T-helper 2 cell treated with Interferon-gamma antibody and Interleukin-4, amounts not matched to agents 5 μg/mL and 100 μg/mL, for 36 hours (primary cell): Measurements from ENCODE around the gene TOR1AIP2.
"Not testable (repeated sequence)": the region's sequence is repeated elsewhere in the genome, so short reads cannot be mapped to it uniquely, and the experiment has no call there.

Source experiments
- DNase-seq: peaks from one replicate; pipeline ENCODE4 v3.0.0; 2021; ENCODE audit warnings: low spot score
- H3K27ac Mint-ChIP-seq: one replicate; pipeline ENCODE4 v1.8.0; 2021; ENCODE audit warnings: mild to moderate bottlenecking, mixed read lengths
- H3K27me3 Mint-ChIP-seq: one replicate; pipeline ENCODE4 v1.8.0; 2021; ENCODE audit warnings: low read depth, mixed read lengths
- H3K36me3 Mint-ChIP-seq: one replicate; pipeline ENCODE4 v1.8.0; 2021; ENCODE audit warnings: low read depth, mixed read lengths
- H3K4me1 Mint-ChIP-seq: one replicate; pipeline ENCODE4 v1.8.0; 2021; ENCODE audit warnings: low read depth, mixed read lengths
- H3K4me3 Mint-ChIP-seq: one replicate; pipeline ENCODE4 v1.8.0; 2022; ENCODE audit warnings: mild to moderate bottlenecking, moderate library complexity, mixed read lengths
- H3K9me3 Mint-ChIP-seq: one replicate; pipeline ENCODE4 v1.8.0; 2021; ENCODE audit warnings: mixed read lengths

Gene TOR1AIP2

GRCh38 chr1:179865377-179865776 lies 12.2 kb downstream of the TOR1AIP2 start:
- peaks cover 5% of the 10 kb centered on the region for H3K4me1 Mint-ChIP-seq
- DNase-seq: no peak
- peaks cover 44% of the 10 kb centered on the region for H3K36me3 Mint-ChIP-seq
- H3K9me3 Mint-ChIP-seq: no peaks in the 10 kb centered on the region
- no peaks in the 10 kb centered on the region for H3K27me3 Mint-ChIP-seq
- H3K4me3 Mint-ChIP-seq: no peak overlapping the region
- H3K27ac Mint-ChIP-seq: no peak overlapping the region

GRCh38 chr1:179860652-179861051 lies 17.0 kb downstream of the TOR1AIP2 start:
- Mint-ChIP-seq H3K9me3 (no peaks in the 10 kb centered on the region), H3K4me3 (no peak overlapping the region), H3K27ac (no peak overlapping the region), H3K36me3 (peaks cover 35% of the 10 kb centered on the region), H3K27me3 (no peaks in the 10 kb centered on the region), H3K4me1 (peaks cover 5% of the 10 kb centered on the region)
- no peak for DNase-seq

DNA sequence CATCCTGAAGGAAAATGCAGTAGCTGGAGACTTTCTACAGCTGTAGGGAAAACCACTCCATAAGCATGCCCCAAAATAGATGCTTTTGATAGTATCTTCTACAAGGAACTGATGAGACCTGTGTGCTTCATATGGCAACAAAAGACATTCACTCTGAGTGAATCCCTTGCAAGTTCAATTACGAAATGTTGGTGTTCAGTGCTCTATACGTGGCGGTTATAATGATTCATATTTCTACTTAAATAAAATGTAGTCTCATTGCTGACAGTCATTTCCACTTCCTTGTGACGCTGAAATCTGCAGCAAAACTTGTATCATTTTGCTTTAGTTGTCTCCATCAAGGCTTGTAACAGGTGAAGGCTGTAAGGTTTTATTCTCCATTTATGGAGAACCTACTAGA lies 20.6 kb downstream of the TOR1AIP2 start:
- Mint-ChIP-seq H3K27me3 (no peaks in the 10 kb centered on the region), H3K4me1 (peaks cover 8% of the 10 kb centered on the region), H3K4me3 (no peak overlapping the region), H3K9me3 (no peaks in the 10 kb centered on the region), H3K36me3 (peaks cover 20% of the 10 kb centered on the region), H3K27ac (no peak overlapping the region)
- DNase-seq: no peak

DNA sequence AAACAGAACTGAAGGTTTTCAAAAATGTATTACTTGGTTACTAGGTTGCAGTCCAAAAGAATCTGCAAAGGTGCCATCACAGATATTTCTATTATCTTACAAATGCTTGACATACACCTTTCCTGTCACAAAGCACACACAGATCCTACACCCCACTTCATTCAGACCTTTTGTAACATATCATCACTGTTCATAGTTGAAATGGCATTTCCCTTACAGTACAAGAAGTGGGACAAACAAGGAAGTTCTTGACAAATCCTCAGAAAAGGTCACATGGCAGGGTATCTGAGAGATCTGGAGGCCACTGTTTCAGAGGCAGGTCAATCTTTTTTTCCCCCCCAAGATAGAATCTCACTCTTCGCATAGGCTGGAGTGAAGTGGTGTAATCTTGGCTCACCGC lies 21.3 kb downstream of the TOR1AIP2 start:
- Mint-ChIP-seq H3K27ac (no peak overlapping the region), H3K27me3 (no peaks in the 10 kb centered on the region), H3K9me3 (no peaks in the 10 kb centered on the region), H3K36me3 (peaks cover 16% of the 10 kb centered on the region), H3K4me3 (no peak overlapping the region), H3K4me1 (peaks cover 6% of the 10 kb centered on the region)
- DNase-seq: no peak

- H3K27me3 Mint-ChIP-seq, H3K9me3 Mint-ChIP-seq, DNase-seq, H3K27ac Mint-ChIP-seq, H3K4me3 Mint-ChIP-seq, H3K4me1 Mint-ChIP-seq: not testable (repeated sequence)
- peaks cover 17% of the 10 kb centered on the region for H3K36me3 Mint-ChIP-seq
Observed at GRCh38 chr1:179855831-179856230, 21.8 kb downstream of the TOR1AIP2 start.

DNA sequence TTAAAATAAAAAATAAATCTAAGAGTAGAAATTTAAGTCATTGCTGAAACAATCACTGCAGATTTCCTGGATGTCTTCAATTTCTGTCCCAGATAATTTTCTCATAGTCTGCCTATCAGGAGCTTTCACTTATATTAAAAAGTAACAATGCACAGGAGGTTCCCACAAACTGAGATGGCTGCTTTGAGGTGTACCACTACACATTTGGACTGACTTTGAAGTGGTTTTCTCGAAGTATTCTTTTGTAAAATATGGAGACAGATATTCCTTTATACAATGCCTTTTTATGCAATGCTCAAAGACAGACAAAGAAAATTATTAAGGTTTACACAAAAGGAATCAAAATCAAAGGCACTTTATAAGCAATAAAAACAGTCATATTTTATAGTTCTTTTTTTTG lies 24.5 kb downstream of the TOR1AIP2 start:
- H3K4me1 Mint-ChIP-seq: peaks cover 6% of the 10 kb centered on the region
- H3K36me3 Mint-ChIP-seq: peaks cover 26% of the 10 kb centered on the region
- no peak overlapping the region for H3K27ac Mint-ChIP-seq
- no peak overlapping the region for H3K4me3 Mint-ChIP-seq
- DNase-seq: no peak
- no peaks in the 10 kb centered on the region for H3K27me3 Mint-ChIP-seq
- no peaks in the 10 kb centered on the region for H3K9me3 Mint-ChIP-seq

- no peak overlapping the region for H3K27ac Mint-ChIP-seq
- no peak for DNase-seq
- no peaks in the 10 kb centered on the region for H3K9me3 Mint-ChIP-seq
- H3K27me3 Mint-ChIP-seq: no peaks in the 10 kb centered on the region
- H3K4me1 Mint-ChIP-seq: peaks cover 2% of the 10 kb centered on the region
- H3K4me3 Mint-ChIP-seq: no peak overlapping the region
- H3K36me3 Mint-ChIP-seq: peaks cover 35% of the 10 kb centered on the region
Observed at GRCh38 chr1:179848233-179848632, 29.4 kb downstream of the TOR1AIP2 start.

DNA sequence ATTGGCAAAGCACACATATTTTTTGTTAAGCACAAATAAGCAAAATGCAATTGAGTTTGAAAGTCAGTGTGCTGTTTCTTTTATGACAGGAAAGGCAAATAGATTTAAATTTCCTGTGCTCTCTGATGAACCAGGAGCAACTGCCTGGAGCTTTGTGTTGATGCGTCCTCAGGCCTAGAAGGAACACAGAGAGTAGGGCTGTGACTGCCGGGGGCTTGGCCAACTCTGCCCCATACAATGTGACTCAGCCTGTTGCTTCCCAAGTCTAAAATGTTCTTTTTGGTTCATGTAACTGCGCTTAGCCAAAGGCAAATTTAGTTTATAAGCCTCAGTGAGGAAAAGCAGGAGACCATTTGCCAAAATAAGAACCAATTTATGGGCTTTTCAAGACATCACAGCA lies 37.5 kb downstream of the TOR1AIP2 start:
- DNase-seq: no peak
- H3K4me3 Mint-ChIP-seq: no peak overlapping the region
- H3K4me1 Mint-ChIP-seq: no peaks in the 10 kb centered on the region
- H3K36me3 Mint-ChIP-seq: peaks cover 10% of the 10 kb centered on the region
- H3K27me3 Mint-ChIP-seq: no peaks in the 10 kb centered on the region
- no peaks in the 10 kb centered on the region for H3K9me3 Mint-ChIP-seq
- H3K27ac Mint-ChIP-seq: no peak overlapping the region

GRCh38 chr1:179836686-179837445 lies 40.7 kb downstream of the TOR1AIP2 start:
- not testable (repeated sequence) for H3K27me3 Mint-ChIP-seq, H3K27ac Mint-ChIP-seq, H3K4me3 Mint-ChIP-seq, DNase-seq, H3K9me3 Mint-ChIP-seq, H3K36me3 Mint-ChIP-seq, H3K4me1 Mint-ChIP-seq

GRCh38 chr1:179831852-179832699 lies 45.5 kb downstream of the TOR1AIP2 start:
- Mint-ChIP-seq H3K4me1 (peaks cover 21% of the 10 kb centered on the region), H3K4me3 (peak overlapping the region; percentile 63), H3K36me3 (peaks cover 2% of the 10 kb centered on the region), H3K27me3 (no peaks in the 10 kb centered on the region), H3K9me3 (no peaks in the 10 kb centered on the region), H3K27ac (peak overlapping the region; percentile 45)
- DNase-seq: no peak

GRCh38 chr1:179831225-179831624 lies 46.4 kb downstream of the TOR1AIP2 start:
- Mint-ChIP-seq H3K9me3 (no peaks in the 10 kb centered on the region), H3K36me3 (peaks cover 2% of the 10 kb centered on the region), H3K27ac (peak overlapping the region; percentile 45), H3K4me1 (peaks cover 21% of the 10 kb centered on the region), H3K27me3 (no peaks in the 10 kb centered on the region), H3K4me3 (peak overlapping the region; percentile 63)
- no peak for DNase-seq

DNA sequence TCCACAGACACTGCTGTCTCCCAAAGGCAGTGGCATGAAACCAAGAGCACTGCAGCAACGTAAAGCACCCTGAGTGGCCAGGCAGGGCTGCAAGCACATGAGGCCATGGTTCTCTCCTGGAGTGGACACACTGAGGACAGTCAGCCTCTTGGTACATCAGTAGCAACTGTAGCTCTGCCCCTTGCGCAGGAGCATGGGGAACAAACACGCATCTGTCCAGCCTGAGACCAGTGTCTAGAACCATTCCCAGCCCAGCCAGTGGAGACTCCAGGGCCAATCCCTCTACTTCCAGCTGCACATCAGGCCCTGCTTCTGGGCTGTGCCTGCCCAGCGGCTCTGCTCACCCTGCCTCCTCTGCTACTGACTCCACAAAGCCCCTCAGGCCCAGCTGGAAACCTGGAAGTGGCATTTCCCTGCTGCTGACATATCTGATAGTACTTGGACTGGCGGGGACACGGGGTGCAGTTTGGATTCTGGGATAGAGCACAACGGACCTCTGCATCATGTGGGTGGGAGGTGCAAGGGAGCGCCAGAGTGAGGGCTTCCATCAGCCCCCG lies 49.0 kb downstream of the TOR1AIP2 start:
- H3K36me3 Mint-ChIP-seq: no peaks in the 10 kb centered on the region

GRCh38 chr1:179826626-179827280 lies 50.9 kb downstream of the TOR1AIP2 start:
- no peaks in the 10 kb centered on the region for H3K9me3 Mint-ChIP-seq
- no peak for DNase-seq
- H3K4me1 Mint-ChIP-seq: peaks cover 13% of the 10 kb centered on the region
- H3K27ac Mint-ChIP-seq: no peak overlapping the region
- H3K36me3 Mint-ChIP-seq: no peaks in the 10 kb centered on the region
- H3K27me3 Mint-ChIP-seq: no peaks in the 10 kb centered on the region
- H3K4me3 Mint-ChIP-seq: no peak overlapping the region

More for the DNA sequence above, 49.0 kb downstream of the TOR1AIP2 start:
- DNase-seq: no peak
- Mint-ChIP-seq H3K9me3 (no peaks in the 10 kb centered on the region), H3K4me3 (no peak overlapping the region), H3K4me1 (peaks cover 21% of the 10 kb centered on the region), H3K27ac (no peak overlapping the region), H3K27me3 (no peaks in the 10 kb centered on the region)
